HG03565 (cell line): ENCODE results near the gene DNAJB4.
"Not testable (repeated sequence)": the region's sequence is repeated elsewhere in the genome, so short reads cannot be mapped to it uniquely, and the experiment has no call there.

ENCODE experiments used
- ATAC-seq: cut with Tn5 transposase; IDR thresholded peaks from one replicate; pipeline ENCODE4 v1.9.1; 2021; ENCODE audit warnings: mild to moderate bottlenecking, moderate library complexity; ENCODE audit not compliant: unreplicated experiment

The DNAJB4 gene

DNA sequence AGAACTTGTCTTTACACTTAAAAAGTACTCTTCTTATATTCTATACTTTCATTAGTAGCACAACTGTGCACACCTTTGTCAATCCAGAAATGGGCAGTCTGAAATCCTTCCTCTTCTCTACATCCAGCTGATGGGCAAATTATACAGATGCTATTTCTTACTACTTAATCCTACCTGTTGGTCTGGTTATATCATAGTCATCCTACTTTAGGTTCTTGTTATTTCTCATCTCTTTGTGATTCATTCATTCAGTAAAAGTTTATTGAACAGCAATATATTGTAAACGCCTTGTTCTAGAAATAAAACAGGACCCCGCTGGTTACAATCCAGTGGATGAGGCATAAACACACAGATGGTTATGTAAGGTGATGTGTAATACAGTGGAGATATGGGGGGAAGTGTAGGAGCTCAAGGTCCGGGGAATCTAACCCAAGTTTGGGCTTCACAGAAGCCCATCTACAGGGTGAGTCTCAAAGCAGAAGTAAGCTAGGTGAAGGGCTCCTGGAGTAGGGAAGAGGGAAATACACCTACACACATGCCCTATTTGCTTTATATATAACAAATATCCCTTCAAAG is 14.0 kb upstream of the DNAJB4 start:
- ATAC-seq, result no peak

DNA sequence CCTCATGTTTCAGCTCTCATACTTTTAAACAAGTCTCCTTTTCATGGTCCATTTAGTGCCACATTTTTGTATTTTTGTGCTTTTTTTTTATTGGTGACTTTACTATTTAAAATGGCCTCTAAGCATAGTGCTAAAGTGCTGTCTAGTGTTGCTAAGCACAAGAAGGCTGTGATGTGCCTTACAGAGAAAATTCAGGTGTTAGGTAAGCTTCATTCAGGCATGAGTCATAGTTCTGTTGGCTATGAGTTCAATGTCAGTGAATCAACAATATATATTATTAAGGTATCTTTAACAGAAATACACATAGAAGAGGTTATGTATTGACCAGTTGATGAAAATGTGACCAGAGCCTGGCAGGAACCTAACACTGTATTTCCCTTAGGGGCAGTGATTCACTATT is 13.1 kb upstream of the DNAJB4 start:
- no peak for ATAC-seq

DNA sequence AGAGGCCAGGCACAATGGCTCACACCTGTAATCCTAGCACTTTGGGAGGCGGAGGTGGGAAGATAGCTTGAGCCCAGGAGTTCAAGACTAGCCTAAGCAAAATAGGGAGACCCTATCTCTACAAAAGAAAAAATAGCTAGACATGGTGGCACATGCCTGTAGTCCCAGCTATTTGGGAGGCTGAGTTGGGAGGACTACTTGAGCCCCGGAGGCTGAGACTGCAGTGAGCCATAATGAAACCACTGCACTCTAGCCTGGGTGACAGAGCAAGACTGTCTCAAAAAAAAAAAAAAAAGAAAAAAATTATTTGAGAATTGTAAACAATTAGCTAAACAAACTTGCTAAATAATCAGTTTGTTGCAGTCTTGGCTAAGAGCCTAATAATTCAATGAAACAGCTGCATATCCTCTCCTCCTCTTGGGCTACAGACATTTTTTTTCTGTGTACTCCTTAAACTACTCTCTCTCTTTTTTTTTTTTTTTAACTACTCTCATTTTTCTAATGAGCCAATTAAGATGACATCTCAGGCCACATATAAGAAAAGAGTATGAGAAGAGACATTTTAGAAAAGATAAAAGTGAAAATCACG is 10.5 kb upstream of the DNAJB4 start:
- no peak for ATAC-seq

DNA sequence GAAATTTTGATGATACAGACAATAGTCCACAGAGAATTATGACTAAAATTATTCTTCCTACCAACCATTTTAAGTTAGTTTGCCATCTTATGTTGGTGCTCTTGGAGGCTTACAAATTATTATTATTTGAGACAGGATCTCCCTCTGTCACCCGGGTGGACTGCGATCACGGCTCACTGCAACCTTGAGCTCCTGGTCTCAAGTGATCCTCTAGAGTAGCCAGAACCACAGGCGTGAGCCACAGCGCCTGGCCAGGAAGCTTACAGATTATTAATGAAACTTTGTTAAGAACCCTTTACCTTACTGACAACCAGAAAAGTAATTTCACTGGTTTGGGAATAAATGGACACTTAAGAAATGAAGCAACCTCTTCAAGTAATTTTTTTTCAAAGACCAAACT is 8.0 kb upstream of the DNAJB4 start:
- no peak for ATAC-seq

DNA sequence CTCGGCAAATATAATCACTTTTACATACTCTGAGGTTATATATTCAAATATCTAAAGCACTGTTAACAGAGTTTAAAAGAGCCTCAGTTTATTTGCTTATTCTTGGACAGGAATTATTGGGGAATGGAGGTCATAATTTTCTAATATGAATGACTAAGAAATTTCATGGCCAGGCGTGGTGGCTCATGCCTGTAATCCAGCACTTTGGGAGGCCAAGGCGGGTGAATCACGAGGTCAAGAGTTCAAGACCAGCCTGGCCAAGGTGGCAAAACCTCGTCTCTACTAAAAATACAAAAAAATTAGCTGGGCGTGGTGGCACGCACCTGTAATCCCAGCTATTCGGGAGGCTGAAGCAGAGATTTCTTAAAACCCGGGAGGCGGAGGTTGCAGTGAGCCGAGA is 4.2 kb upstream of the DNAJB4 start:
- ATAC-seq, result not testable (repeated sequence)

DNA sequence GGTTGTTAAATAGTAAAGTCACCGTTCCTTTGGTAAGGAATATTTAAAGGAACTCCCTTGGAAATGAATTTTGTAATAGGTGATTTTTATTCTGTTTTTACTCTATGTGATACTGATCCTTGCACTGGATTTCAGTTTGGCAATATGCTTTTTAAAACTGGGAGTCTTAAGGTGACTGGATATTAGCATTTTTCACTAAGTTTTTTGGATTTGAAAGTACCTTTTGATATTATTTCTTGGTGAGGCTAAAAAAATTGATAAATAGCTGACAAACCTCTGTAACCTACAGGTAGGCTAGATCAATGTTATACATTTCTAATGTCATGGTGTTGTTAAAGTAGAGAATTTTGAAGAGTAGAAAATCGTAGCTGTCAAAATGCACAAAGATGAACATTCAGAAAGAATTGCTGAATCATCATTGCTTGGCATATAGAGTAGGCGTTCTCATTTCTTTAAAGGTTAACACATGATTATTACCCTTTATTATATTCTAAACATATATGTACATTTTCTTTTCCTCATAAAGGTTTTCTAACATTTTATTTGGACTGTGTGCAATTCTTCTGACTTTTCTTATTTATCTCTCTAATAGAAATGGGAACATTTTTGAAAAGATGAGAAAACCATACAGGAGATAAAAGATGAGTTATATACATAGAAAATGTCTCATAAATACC is 1.5 kb upstream of the DNAJB4 start:
- no peak for ATAC-seq

DNA sequence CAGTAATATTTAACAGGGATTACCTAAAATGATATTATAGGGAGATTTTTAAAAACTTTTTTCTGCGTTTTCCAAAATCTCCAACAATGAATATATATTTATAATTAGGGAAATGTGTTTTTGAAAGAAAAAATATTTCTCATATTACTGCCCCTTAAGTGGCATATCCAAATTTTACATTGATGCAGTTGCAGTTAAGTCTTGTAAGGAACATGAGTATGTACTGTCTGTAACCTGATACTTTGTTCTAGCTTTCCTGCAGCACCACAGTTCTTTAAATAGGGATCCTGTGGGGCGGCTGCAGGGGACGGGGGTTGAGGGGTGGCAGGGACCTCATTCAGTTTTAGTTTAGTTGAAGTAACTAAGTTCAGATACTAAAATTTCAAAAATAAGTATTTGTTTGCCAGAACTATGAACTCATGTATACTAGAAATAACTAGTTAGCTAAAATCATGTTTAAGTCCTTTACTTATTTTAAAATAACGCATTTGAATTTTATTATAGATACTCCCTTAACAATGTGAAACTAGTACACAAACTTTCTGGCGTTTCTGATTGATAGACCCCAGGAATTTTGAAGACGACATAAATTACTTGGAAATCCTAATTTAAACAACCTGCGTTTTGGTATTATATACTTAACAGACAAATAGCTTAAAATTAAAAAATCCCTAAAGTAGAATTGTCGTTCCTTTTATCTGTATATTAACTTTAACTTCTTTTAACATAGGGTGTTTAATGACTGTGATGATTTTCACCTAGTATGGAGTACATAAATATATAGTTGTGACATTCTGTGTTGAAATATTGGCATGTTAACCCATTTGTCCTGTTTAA is 639 bp upstream of the DNAJB4 start:
- peak; percentile 30 for ATAC-seq

DNA sequence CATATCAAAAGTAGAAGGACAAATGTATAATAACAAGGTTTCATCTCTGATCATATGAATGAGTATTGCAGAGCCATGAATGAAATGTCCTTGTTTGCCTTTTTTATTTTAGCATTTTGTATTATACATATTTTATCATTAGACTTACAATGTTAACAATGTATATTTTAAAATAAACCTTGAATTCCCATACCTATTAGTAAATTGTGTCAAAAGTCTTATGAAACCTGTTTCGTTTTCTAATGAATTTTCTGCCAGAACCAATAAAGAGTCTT is 646 bp downstream of the DNAJB4 start:
- no peak for ATAC-seq

DNA sequence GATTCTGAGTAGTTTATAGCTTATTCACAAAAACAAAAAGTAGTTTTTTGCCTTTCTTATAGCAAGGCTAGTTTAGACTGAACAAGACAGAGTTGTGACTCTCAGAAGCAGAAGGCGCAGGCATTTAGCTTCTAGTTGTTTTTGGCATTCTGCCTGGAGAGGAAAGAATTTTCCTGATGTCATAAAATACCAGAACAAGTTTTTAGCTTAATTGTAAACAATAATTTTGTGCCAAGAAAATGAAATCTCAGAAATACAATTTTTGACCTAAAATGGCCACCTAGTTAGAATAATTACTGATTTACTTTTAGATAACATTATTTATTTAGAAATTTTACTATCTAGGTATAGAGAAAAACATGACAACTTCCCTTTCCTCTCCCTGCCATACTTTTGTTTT is 1.0 kb downstream of the DNAJB4 start:
- ATAC-seq, result no peak

DNA sequence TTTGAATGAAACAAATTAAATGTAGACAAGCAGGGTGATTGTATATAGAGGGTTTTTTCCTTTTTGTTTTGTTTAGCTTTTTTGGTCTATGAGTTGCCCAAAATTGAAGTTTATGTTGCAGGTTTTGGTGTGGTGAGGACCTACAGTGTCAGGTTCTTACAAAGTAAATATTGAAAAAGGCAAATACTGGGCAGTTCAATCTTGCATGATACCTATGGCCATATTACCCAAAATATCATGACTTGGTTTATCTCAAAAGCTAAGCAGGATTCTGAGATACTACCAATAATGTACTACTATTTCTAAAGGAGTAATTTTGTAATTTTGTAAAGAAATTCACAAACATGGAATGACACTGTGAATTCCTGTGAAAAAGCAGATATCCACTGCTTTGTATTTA is 1.8 kb downstream of the DNAJB4 start:
- ATAC-seq, result no peak

DNA sequence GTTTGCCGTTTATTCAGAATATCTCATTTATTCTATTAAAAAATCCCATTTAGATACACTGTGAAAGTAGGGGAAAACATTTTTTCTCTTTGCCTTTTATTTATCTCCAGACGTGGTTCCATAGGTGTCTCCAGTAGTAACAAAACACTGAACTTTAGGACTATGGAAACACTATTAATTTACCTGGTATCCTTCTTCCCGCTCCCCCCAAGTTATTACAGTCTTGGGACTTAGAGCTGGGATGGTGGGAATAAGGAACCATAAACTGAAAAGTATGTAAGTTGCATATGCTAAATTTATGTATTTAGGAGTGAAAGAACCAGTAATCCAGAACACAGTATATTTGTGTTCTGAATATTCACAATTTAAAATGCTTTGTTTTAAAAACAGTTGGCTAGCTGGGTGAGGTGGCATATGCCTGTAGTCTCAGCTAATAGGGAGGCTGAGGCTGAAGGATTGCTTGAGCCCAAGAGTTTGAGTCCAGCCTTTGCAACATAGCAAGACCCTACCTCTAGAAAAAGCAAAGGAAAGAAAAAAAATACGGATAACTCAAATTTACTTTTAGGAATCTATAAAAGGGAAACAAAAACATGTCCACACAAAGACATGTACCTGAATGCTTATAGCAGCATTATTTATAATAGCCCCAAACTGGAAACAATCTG is 3.1 kb downstream of the DNAJB4 start:
- ATAC-seq, result no peak

DNA sequence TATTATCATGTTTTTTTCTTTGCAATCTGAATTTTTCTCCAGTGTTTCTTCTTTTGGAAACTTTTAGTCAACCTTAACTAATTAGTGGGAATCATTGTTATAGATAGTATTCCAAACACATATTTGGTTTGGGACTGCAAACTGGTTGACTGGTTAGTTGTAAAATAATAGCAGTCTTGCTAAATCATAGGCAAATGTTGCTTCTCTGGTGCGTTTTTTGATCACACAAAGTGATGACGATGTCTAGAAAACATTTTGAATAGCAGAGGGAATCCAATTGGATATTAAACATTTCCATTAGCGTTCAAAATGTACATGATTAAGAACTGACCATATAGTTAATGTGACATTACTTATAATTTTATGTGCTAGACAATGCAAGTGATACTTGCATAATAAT is 4.5 kb downstream of the DNAJB4 start:
- no peak for ATAC-seq

DNA sequence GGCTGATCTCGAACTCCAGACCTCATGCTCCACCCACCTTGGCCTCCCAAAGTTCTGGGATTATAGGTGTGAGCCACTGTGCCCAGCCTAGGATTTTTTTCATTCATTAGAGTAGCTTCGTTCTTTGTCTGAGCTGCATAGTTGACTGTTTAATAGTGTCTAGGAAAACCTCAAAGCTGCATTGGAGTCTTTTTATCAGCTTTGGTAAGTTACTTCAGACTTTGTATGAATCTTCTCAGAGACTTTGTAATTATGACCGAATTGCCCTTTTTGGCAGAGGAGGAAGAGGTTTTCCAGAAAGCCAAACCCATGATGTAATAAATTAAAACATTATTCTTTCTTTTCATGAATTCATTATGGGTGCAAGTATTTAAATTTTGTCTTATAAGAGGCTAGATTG is 5.1 kb downstream of the DNAJB4 start:
- ATAC-seq, result no peak

DNA sequence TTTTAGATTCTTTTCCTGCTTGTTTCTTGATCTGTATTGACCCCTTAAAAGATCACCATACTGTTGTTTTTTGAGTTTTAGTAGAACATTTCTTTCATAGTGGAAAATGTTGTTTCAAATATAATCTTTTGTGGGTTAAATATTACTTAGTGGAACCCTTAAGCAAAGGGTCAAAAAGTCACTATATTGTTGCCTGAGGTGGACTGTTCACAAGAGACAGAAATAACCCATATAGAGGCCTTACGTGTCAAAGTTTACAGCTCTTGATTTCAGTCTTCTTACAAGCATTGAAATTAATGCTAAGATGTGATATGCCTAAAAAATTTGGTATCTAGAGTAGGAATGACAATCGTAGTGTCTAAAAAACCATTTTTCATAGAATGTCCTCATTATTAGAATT is 6.3 kb downstream of the DNAJB4 start:
- no peak for ATAC-seq

DNA sequence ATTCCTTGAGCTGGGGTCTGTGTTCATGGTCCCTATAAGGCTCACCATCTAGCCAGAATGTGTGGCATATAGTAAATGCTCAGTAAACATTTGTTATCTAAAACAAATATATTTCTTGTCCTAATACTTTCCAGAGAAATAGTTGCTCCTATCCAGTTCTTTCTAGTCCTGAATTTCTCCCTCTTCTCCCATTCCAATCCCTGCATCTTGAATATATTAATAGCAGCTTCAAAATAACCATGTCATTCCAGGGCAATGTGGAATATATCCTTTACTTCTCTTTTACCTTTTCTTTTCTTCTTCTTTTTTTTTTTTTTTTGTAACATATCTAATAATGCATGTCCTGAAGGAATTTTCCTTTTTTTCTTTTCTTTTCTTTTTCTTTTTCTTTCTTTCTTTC is 10.4 kb downstream of the DNAJB4 start:
- ATAC-seq, result no peak

DNA sequence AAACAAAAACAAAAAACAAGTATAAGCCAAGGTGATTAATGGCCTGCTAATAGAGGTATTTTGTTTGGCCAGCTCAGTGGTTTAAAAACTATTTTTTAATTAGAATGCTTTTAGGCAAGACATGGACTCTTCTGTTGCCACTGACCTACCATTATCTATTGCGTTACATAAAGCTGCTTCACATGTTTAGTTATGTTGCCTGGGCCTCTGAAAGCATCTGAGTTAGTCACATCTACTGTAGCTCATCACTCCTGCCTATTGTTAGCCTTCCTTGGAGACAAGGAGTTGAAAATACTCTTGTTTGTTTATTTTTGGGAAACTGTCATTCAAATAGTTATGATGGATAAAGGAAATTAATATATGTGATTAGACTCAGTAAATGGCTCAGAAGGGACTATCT is 14.3 kb downstream of the DNAJB4 start:
- ATAC-seq, result no peak

DNA sequence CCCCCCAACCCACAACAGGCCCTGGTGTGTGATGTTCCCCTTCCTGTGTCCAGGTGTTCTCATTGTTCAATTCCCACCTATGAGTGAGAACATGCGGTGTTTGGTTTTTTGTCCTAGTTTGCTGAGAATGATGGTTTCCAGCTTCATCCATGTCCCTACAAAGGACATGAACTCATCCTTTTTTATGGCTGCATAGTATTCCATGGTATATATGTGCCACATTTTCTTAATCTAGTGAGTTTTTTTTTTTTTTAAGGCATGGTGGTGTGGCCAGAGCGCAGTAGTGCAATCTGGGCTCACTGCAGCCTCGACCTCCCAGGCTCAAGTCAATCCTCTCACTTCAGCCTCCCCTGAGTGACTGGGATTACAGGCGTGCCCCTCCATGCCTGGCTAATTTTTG is 16.4 kb downstream of the DNAJB4 start:
- not testable (repeated sequence) for ATAC-seq

DNA sequence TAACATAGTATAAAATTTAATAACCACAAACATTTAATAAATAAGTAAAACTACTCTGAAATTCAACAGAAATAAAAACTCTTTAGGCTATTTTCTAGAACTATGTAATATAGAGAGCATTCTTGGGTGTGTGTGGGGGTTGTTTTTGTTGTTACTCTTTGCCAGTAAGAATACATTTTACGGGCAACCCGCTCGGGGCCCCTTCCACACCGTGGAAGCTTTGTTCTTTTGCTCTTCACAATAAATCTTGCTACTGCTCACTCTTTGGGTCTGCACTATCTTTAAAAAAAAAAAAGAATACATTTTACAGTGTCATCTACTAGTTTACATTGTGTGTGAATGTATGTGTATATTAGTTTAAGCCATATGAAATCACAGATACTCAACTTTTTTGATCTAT is 25.1 kb downstream of the DNAJB4 start:
- no peak for ATAC-seq

DNA sequence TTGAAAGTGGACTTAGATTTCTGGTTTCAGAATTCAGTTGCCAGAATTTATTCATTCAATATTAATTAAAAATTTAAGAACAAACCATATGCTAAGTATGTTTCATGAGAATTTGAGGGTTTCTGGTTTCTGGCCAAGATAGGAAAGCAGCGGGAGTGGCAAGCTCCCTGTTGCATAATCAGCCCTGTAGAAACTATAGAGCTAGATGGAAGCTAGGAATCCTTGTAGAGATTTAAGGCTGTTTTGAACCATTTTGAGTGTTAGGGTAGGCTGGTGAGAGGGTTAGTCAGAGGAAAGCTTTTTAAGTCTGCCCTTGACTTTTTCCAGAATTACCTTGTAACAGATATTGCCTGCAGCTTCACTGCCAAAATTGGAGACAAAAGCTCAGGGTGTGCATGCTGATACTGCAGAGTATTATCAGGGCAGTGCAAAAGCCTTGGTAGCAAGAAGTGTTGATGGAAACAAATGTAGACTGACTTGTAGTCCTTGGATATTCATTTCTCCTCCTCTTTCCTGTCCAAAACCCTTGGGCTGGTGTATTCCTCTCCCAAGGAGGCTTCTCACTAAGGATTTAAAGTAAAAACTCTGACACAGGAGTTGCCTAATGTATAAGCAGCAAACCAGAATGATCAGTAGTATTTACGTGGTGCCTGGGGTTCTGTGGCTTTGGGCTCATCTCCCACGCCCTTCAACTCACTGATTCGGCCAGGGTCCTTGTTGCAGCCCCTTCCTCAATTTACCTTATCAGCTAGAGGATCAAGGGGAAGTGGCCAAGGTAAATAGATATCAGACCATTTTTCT is 28.5 kb downstream of the DNAJB4 start:
- ATAC-seq, result no peak

DNA sequence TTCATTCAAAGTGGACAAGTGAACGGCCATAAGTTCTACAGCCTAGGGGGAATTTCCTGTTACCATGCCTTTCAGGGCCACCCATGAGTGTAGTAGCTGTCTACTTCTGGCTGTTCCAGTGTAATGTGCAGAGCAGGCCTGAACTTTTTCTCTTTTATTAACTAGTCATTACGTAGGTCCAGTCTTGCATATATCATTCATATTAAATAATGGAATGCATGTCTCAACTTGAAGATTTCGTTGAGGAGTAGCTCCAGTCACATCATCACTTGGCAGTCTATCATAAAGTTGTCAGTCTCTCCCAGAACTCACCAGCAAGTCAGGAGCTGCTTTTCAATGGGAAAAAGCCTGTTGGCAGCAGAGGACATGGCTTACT is 29.0 kb downstream of the DNAJB4 start:
- no peak for ATAC-seq

DNA sequence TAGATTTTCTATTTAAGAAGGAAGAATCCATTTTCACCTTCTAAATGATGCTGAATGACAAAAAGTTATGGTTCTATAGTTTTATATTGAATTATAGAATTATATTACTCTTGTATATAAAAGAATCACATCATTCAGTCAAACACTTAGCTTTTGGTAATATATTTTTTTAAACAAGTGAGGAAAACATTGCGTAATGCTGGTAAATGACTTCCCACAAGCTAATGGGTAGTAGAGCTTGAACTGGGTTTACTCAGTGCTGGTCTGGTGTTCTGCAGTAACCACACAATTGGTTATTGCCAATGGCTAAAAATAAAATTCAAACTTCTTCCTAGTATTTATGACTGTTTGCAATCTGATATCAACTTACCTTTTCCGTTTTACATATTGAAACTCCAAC is 30.4 kb downstream of the DNAJB4 start:
- ATAC-seq, result no peak
